H1 (cell line): ENCODE results near the gene STIM1. TPM values are rescaled to one million over a fixed set of nuclear protein-coding genes. Genes with fewer than 3 reads are reported as not detected.

ENCODE experiments used
- CTCF ChIA-PET: fragments of 300-600 bp; sonication (Branson Sonifier 250); formaldehyde crosslinking; loops from one replicate; lab custom pipeline; 2021; ENCODE audit not compliant: partially characterized antibody; lab: Charles Lee
- POLR2A ChIA-PET: fragments of 300-600 bp; sonication (Branson Sonifier 250); formaldehyde crosslinking; loops from one replicate; lab custom pipeline; 2021; ENCODE audit warnings: inconsistent platforms; ENCODE audit not compliant: partially characterized antibody; lab: Charles Lee
- DNase-seq, 2 experiments: peaks; one replicate each; pipeline versions ENCODE4 v3.0.0 to v3.0.0-alpha.2; 2010 to 2022; ENCODE audit warnings: low spot score in 2 of 2, low read depth in 1 of 2, mixed read lengths in 1 of 2
- FAIRE-seq: peaks from 2 replicates; lab custom pipeline; 2011; peaks lifted over from hg19 to GRCh38; lab: Jason Lieb, UNC
- H2AFZ ChIP-seq: 2 replicates; pipeline ENCODE4 v1.8.1; 2012; ENCODE audit warnings: low read length, inconsistent platforms
- H2AK5ac ChIP-seq: 2 replicates; pipeline ENCODE4 v1.6.1; 2013; ENCODE audit warnings: low read depth, low read length
- H2BK120ac ChIP-seq: replicated peaks from 2 replicates; pipeline ENCODE3; 2013; ENCODE audit warnings: low read depth, low read length, inconsistent platforms
- H2BK12ac ChIP-seq: 2 replicates; pipeline ENCODE4 v1.6.1; 2013; ENCODE audit warnings: low read depth, low read length
- H2BK15ac ChIP-seq: 2 replicates; pipeline ENCODE4 v1.6.1; 2013; ENCODE audit warnings: low read length
- H2BK20ac ChIP-seq: 2 replicates; pipeline ENCODE4 v1.6.1; 2013; ENCODE audit warnings: low read length
- H2BK5ac ChIP-seq: 2 replicates; pipeline ENCODE4 v1.6.1; 2013; ENCODE audit warnings: low read depth, low read length
- H3K14ac ChIP-seq: 2 replicates; pipeline ENCODE4 v1.6.1; 2013; ENCODE audit warnings: inconsistent platforms; ENCODE audit not compliant: insufficient read length
- H3K18ac ChIP-seq: 2 replicates; pipeline ENCODE4 v1.6.1; 2013; ENCODE audit warnings: low read length; ENCODE audit errors: extremely low read depth
- H3K23ac ChIP-seq: 2 replicates; pipeline ENCODE4 v1.6.1; 2013; ENCODE audit warnings: inconsistent platforms; ENCODE audit not compliant: insufficient read length
- H3K23me2 ChIP-seq: 2 replicates; pipeline ENCODE4 v1.6.1; 2013; ENCODE audit warnings: low read depth, low read length
- H3K27ac ChIP-seq: 2 replicates; pipeline ENCODE4 v1.6.1; 2011; ENCODE audit warnings: low read depth, low read length, inconsistent platforms
- H3K27me3 ChIP-seq, 4 experiments: replicated peaks in 1 of 4; 1 replicate in 1 of 4; 2 replicates in 3 of 4; pipeline versions ENCODE4 v1.6.1 to v1.8.1; 2011 to 2013; ENCODE audit warnings: low read length in 3 of 4, mild to moderate bottlenecking in 3 of 4, inconsistent platforms in 2 of 4, mixed read lengths in 2 of 4, moderate library complexity in 1 of 4; ENCODE audit not compliant: control insufficient read depth in 3 of 4, insufficient read depth in 3 of 4; ENCODE audit errors: extremely low read depth in 1 of 4
- H3K36me3 ChIP-seq, 4 experiments: 2 replicates each; pipeline versions ENCODE4 v1.6.1 to v1.8.1; 2011 to 2013; ENCODE audit warnings: mild to moderate bottlenecking in 4 of 4, low read length in 3 of 4, moderate library complexity in 2 of 4, control low read depth in 1 of 4, inconsistent platforms in 1 of 4; ENCODE audit not compliant: insufficient read depth in 4 of 4, control insufficient read depth in 2 of 4
- H3K4ac ChIP-seq: replicated peaks from 2 replicates; pipeline ENCODE3; 2013; ENCODE audit warnings: low read length, low read depth, mixed read lengths, inconsistent platforms; ENCODE audit not compliant: insufficient read length
- H3K4me1 ChIP-seq, 4 experiments: replicated peaks in 1 of 4; 1 replicate in 1 of 4; 2 replicates in 3 of 4; pipeline versions ENCODE4 v1.6.1 to v1.8.1; 2011 to 2013; ENCODE audit warnings: low read length in 3 of 4, inconsistent platforms in 2 of 4, mixed read lengths in 1 of 4; ENCODE audit not compliant: insufficient read depth in 4 of 4, control insufficient read depth in 3 of 4
- H3K4me2 ChIP-seq, 2 experiments: 2 replicates each; pipeline versions ENCODE4 v1.6.1 to v1.8.1; 2011 to 2013; ENCODE audit warnings: low read depth in 2 of 2, low read length in 2 of 2, control low read depth in 1 of 2, inconsistent platforms in 1 of 2, mild to moderate bottlenecking in 1 of 2; ENCODE audit not compliant: insufficient read depth in 1 of 2
- H3K4me3 ChIP-seq, 4 experiments: fragments of 200-600, 300-600 bp in 1 of 4; sonication (generic), shearing (Covaris generic), sonication (Bioruptor Twin) in 1 of 4; 2 replicates each; pipeline versions ENCODE4 v1.5.1 to v1.8.1; 2011 to 2016; ENCODE audit warnings: low read length in 4 of 4, low read depth in 3 of 4, control low read depth in 2 of 4, inconsistent platforms in 2 of 4, mild to moderate bottlenecking in 2 of 4, mixed read lengths in 1 of 4, moderate library complexity in 1 of 4; ENCODE audit not compliant: insufficient read depth in 2 of 4; ENCODE audit errors: extremely low read depth in 1 of 4
- H3K56ac ChIP-seq: replicated peaks from 2 replicates; pipeline ENCODE3; 2013; ENCODE audit warnings: low read depth, mild to moderate bottlenecking, mixed read lengths, low read length, inconsistent platforms; ENCODE audit not compliant: insufficient read length
- H3K79me1 ChIP-seq: 2 replicates; pipeline ENCODE4 v1.6.1; 2013; ENCODE audit warnings: low read depth, low read length, control low read depth
- H3K79me2 ChIP-seq, 2 experiments: 2 replicates each; pipeline versions ENCODE4 v1.6.1 to v1.8.1; 2012 to 2013; ENCODE audit warnings: low read length in 2 of 2, mild to moderate bottlenecking in 2 of 2, inconsistent platforms in 1 of 2; ENCODE audit not compliant: insufficient read depth in 2 of 2, control insufficient read depth in 1 of 2
- H3K9ac ChIP-seq, 4 experiments: replicated peaks in 1 of 4; 1 replicate in 1 of 4; 2 replicates in 3 of 4; pipeline versions ENCODE4 v1.6.1 to v1.8.1; 2011 to 2013; ENCODE audit warnings: low read depth in 3 of 4, low read length in 3 of 4, control low read depth in 2 of 4, mild to moderate bottlenecking in 2 of 4, moderate library complexity in 2 of 4, inconsistent platforms in 1 of 4; ENCODE audit errors: extremely low read depth in 1 of 4
- H3K9me3 ChIP-seq, 2 experiments: 2 replicates each; pipeline versions ENCODE4 v1.6.1 to v1.8.1; 2012 to 2013; ENCODE audit warnings: mild to moderate bottlenecking in 2 of 2, moderate library complexity in 2 of 2, control low read depth in 1 of 2, inconsistent platforms in 1 of 2, low read depth in 1 of 2, low read length in 1 of 2, mixed read lengths in 1 of 2; ENCODE audit not compliant: insufficient read depth in 2 of 2
- H4K20me1 ChIP-seq, 2 experiments: replicated peaks in 1 of 2; 2 replicates each; pipeline versions ENCODE3 to v1.8.1; 2011 to 2013; ENCODE audit warnings: inconsistent platforms in 2 of 2, low read length in 2 of 2, mild to moderate bottlenecking in 1 of 2; ENCODE audit not compliant: insufficient read depth in 2 of 2, control insufficient read depth in 1 of 2
- H4K5ac ChIP-seq: 2 replicates; pipeline ENCODE4 v1.6.1; 2013; ENCODE audit warnings: low read length, low read depth, mixed read lengths, inconsistent platforms; ENCODE audit not compliant: insufficient read length
- H4K8ac ChIP-seq: 2 replicates; pipeline ENCODE4 v1.8.0; 2013; ENCODE audit warnings: mild to moderate bottlenecking, moderate library complexity, low read length, inconsistent platforms; ENCODE audit not compliant: insufficient read depth; ENCODE audit errors: extremely low read depth
- H4K91ac ChIP-seq: replicated peaks from 2 replicates; pipeline ENCODE3; 2013; ENCODE audit warnings: low read length, mixed read lengths, inconsistent platforms; ENCODE audit not compliant: insufficient read length
- ASH2L ChIP-seq: fragments of 200-600, 300-600 bp; sonication (generic); IDR thresholded peaks from one replicate; pipeline ENCODE4 v1.7.1; 2017; ENCODE audit warnings: low read length
- ATF2 ChIP-seq: IDR thresholded peaks from 2 replicates; pipeline ENCODE4 v1.6.1; 2012; ENCODE audit warnings: low read length, inconsistent platforms
- BCL11A ChIP-seq, 2 experiments: IDR thresholded peaks; one replicate each; pipeline ENCODE4 v1.6.1; 2011; ENCODE audit warnings: low read depth in 2 of 2, low read length in 2 of 2, mild to moderate bottlenecking in 2 of 2
- CBX8 ChIP-seq: fragments of 300-800, 300-1000 bp; sonication (generic); IDR thresholded peaks from 2 replicates; pipeline ENCODE4 v1.7.1; 2016; ENCODE audit warnings: low read depth, low read length, borderline replicate concordance
- CEBPB ChIP-seq: IDR thresholded peaks from 2 replicates; pipeline ENCODE4 v1.6.1; 2012; ENCODE audit warnings: low read depth, low read length
- CREB1 ChIP-seq: IDR thresholded peaks from 2 replicates; pipeline ENCODE4 v1.6.1; 2012; ENCODE audit warnings: inconsistent platforms
- EGR1 ChIP-seq: IDR thresholded peaks from 2 replicates; pipeline ENCODE4 v1.6.1; 2011; ENCODE audit warnings: low read depth, low read length, borderline replicate concordance
- GTF2F1 ChIP-seq: IDR thresholded peaks from 2 replicates; pipeline ENCODE4 v1.6.1; 2012; ENCODE audit warnings: low read depth, low read length, improper control_type of control experiment, borderline replicate concordance
- JUND ChIP-seq: IDR thresholded peaks from 2 replicates; pipeline ENCODE4 v1.6.1; 2011; ENCODE audit warnings: mild to moderate bottlenecking, improper control_type of control experiment, low read length
- KDM5A ChIP-seq: fragments of 200-600 bp; IDR thresholded peaks from 2 replicates; pipeline ENCODE4 v1.7.1; 2012; ENCODE audit warnings: mild to moderate bottlenecking, low read length, inconsistent platforms, mixed read lengths
- MAFK ChIP-seq: IDR thresholded peaks from 2 replicates; pipeline ENCODE4 v1.6.1; 2012; ENCODE audit warnings: low read depth, mild to moderate bottlenecking, improper control_type of control experiment, low read length
- MAX ChIP-seq: IDR thresholded peaks from 2 replicates; pipeline ENCODE4 v1.6.1; 2012; ENCODE audit warnings: inconsistent platforms
- NRF1 ChIP-seq: IDR thresholded peaks from 2 replicates; pipeline ENCODE4 v1.6.1; 2011; ENCODE audit warnings: mild to moderate bottlenecking, low read depth, low read length, improper control_type of control experiment
- SP2 ChIP-seq: IDR thresholded peaks from 2 replicates; pipeline ENCODE4 v1.6.1; 2012; ENCODE audit warnings: mild to moderate bottlenecking, low read length, inconsistent platforms
- ZNF274 ChIP-seq: IDR thresholded peaks from 2 replicates; pipeline ENCODE4 v1.7.0; 2012; ENCODE audit warnings: low read length, borderline replicate concordance; ENCODE audit errors: extremely low read depth
- polyA plus RNA-seq, 7 experiments: library from polyadenylated mRNA; depleted of rRNA in 3 of 7; stranded (reverse) in 5 of 7; unstranded in 2 of 7; fragments of >200 nt in 5 of 7; fragments of 200-250 nt in 2 of 7; gene quantifications; 1 replicate in 5 of 7; 2 replicates in 1 of 7; 4 replicates in 1 of 7; pipeline versions ENCODE4 v1.2.1 to v1.2.3, GENCODE V29; 2011 to 2013; ENCODE audit warnings: missing spikeins in 2 of 7, mixed read lengths in 2 of 7
- total RNA-seq: library from RNA; stranded (reverse); fragmentation: NEBNext Ultra II Directional; extraction: Animal tissue kit (Norgen Biotek cat#: 25700); gene quantifications from 2 replicates; pipeline ENCODE4 v1.2.1, GENCODE V29; 2021

The STIM1 gene
- total and polyA plus RNA-seq, 2 of the 8 experiments (the other 6 are each of a cell fraction or from before 2014, with no cell fraction given) = 11.1 to 12.2 TPM

DNA sequence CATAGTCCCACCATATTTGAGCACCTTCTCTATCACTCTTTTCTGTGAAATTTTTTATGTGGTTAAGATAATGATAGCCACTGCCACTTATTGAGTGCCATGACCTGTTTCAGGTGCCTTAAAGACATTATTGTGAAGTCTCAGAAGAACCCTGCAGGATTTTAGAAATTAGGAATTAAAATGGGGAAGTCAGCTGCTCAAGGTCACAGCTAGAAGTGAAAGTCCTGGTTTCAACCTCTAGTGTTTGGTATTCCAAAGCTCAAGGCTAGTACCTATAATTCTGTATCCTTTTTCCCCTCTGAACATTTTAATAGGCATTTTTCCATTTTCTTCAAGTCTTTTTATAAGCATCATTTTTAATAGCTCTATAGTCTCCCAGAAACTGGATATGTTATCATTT lies 230.1 kb downstream of the STIM1 start:
- FAIRE-seq = no peak
- H3K23ac ChIP-seq = no peak overlapping the region
- CTCF ChIA-PET = interaction anchor here (0.7 to 7.0 kb wide), 6 partner anchors 13 to 265 kb away, joined by 3 to 57 read pairs (median 4); no protein-coding TSS in a partner anchor
- TF ChIP-seq CEBPB = no peak
- TF ChIP-seq MAFK = no peak
- no peak for TF ChIP-seq ZNF274
- no peak for TF ChIP-seq GTF2F1
- TF ChIP-seq NRF1 = no peak
- TF ChIP-seq EGR1 = no peak
- TF ChIP-seq JUND = no peak
- TF ChIP-seq KDM5A = no peak
- TF ChIP-seq ASH2L = no peak
- no peak for TF ChIP-seq MAX
- TF ChIP-seq BCL11A (IDR thresholded peaks at IDR 0.05; ENCODE audit: low read depth in 2 of 2, low read length in 2 of 2) = no peak
- no peak for TF ChIP-seq ATF2
- TF ChIP-seq CBX8 = no peak
- TF ChIP-seq CREB1 = no peak
- TF ChIP-seq SP2 = no peak

More for the DNA sequence above, 230.1 kb downstream of the STIM1 start:
- no peak overlapping the region for H3K56ac ChIP-seq
- H2BK20ac ChIP-seq = no peak overlapping the region
- no peak overlapping the region for H2BK120ac ChIP-seq
- H3K4me1 ChIP-seq = no peaks in the 10 kb centered on the region
- H3K9me3 ChIP-seq = no peaks in the 10 kb centered on the region
- H3K27me3 ChIP-seq = 0 out of 7 replicates have a peak, but pooled peaks cover 0 to 4% (median 0%) of the 10 kb centered on the region in 4 experiments
- H2BK15ac ChIP-seq = no peak overlapping the region
- no peak overlapping the region for H2AK5ac ChIP-seq
- H3K4me3 ChIP-seq = no peak overlapping the region
- H2BK12ac ChIP-seq = no peak overlapping the region
- H2AFZ ChIP-seq = no peak overlapping the region
- H3K79me2 ChIP-seq = no peaks in the 10 kb centered on the region
- no peak overlapping the region for H4K91ac ChIP-seq
- no peak overlapping the region for H3K4me2 ChIP-seq
- no peak overlapping the region for H3K14ac ChIP-seq
- H4K5ac ChIP-seq = no peak overlapping the region
- no peak overlapping the region for H3K4ac ChIP-seq
- no peak overlapping the region for H3K18ac ChIP-seq
- no peaks in the 10 kb centered on the region for H3K36me3 ChIP-seq
- H3K23me2 ChIP-seq = no peaks in the 10 kb centered on the region
- H3K9ac ChIP-seq = no peak overlapping the region
- no peaks in the 10 kb centered on the region for H3K79me1 ChIP-seq
- DNase-seq = no peak
- H3K27ac ChIP-seq = no peak overlapping the region
- H4K8ac ChIP-seq = no peak overlapping the region
- no peak overlapping the region for H2BK5ac ChIP-seq
- POLR2A ChIA-PET = no interaction called here
- no peaks in the 10 kb centered on the region for H4K20me1 ChIP-seq
